ENCODE data around the gene GLE1. TPM values are rescaled to one million over a fixed set of nuclear protein-coding genes. Genes with fewer than 3 reads are reported as not detected.

Gene GLE1
- total and polyA plus RNA-seq, 10 donors: 14.3 to 31.2 (median 22.7) TPM

DNA sequence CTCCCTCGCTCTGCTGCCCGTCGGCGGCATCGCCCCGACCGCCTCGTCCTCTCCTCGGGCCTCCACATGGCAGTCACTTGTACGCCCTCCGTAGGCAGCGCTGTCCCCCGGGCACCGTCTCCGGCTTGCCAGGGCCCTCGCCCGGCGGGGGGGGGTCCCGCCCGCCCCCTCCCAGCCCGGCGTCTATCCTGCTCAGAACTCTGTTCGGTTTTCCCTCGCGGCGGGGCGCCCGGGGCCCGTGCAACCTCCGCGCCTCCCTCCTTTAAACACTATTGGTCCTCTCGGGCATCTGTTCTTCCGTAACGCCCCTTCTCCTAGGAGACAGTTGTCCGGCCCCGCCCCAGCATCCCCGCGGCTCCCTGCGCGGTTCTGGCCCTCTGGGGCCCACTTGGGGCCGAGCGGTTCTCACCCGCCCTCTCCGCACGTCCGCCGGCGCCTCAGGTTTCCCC lies 47.9 kb upstream of the GLE1 start:
- DNase-seq: peak; percentile 92
- H3K36me3 ChIP-seq: peaks cover 0 to 26% (median 21%) of the 10 kb centered on the region in 6 donors
- peaks cover 5 to 24% (median 17%) of the 10 kb centered on the region in 6 donors for H3K4me1 ChIP-seq
- no peaks in the 10 kb centered on the region for H3K27me3 ChIP-seq (replicated peaks in 1 of 7)
- TF ChIP-seq POLR2AphosphoS5 (IDR thresholded peaks at IDR 0.05) (peak in 2 of 3 donors; percentile 22 to 30), POLR2A (IDR thresholded peaks at IDR 0.05) (no peak)
- TF ChIP-seq, protein P1, sequence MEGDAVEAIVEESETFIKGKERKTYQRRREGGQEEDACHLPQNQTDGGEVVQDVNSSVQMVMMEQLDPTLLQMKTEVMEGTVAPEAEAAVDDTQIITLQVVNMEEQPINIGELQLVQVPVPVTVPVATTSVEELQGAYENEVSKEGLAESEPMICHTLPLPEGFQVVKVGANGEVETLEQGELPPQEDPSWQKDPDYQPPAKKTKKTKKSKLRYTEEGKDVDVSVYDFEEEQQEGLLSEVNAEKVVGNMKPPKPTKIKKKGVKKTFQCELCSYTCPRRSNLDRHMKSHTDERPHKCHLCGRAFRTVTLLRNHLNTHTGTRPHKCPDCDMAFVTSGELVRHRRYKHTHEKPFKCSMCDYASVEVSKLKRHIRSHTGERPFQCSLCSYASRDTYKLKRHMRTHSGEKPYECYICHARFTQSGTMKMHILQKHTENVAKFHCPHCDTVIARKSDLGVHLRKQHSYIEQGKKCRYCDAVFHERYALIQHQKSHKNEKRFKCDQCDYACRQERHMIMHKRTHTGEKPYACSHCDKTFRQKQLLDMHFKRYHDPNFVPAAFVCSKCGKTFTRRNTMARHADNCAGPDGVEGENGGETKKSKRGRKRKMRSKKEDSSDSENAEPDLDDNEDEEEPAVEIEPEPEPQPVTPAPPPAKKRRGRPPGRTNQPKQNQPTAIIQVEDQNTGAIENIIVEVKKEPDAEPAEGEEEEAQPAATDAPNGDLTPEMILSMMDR (IDR thresholded peaks at IDR 0.05 in 8 of 11, conservative IDR thresholded peaks at IDR 0.05 in 3 of 11): peak in 1 of 11 experiments; percentile 6
- peak overlapping the region; percentile 82 to 95 (median 93) for H3K27ac ChIP-seq
- H3K9me3 ChIP-seq: no peaks in the 10 kb centered on the region
- intact Hi-C loops (cut with DNase I; ENCODE audit: low total_unique reads): no loop called here
- peak overlapping the region; percentile 74 to 99 (median 92) for H3K4me3 ChIP-seq
- WGBS, 5 donors: 0 to 1% (median 0%) methylated on average over 29 to 48 of the region's 48 CpGs

DNA sequence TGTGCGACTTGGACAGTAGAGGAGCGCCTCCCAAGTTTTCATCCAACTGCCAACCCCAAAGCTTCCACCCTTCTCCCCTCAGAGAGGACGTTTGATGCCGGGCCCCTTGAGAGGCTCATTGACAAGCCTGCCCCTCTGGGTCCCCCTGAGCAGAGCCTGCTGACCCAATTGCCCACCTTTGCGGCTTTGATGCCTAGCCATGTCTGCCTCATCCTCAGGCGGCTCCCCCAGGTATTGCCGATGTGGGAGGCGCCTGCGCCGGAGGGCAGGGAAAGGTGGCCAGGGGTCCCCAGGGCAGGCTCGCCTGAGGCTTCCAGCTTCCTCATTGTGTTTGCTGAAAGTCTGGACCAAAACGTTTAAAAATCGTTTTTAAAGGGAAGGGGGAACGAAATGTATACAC lies 47.3 kb upstream of the GLE1 start:
- Histone ChIP-seq H3K9me3 (no peaks in the 10 kb centered on the region), H3K27ac (peak overlapping the region in 3 of 8 donors; percentile 94 to 95 (median 95)), H3K4me1 (peaks cover 5 to 24% (median 17%) of the 10 kb centered on the region in 6 donors), H3K36me3 (peaks cover 0 to 32% (median 26%) of the 10 kb centered on the region in 6 donors), H3K27me3 (replicated peaks in 1 of 7) (no peaks in the 10 kb centered on the region), H3K4me3 (peak overlapping the region in 7 of 8 donors; percentile 74 to 99 (median 93))
- TF ChIP-seq, protein P1 (IDR thresholded peaks at IDR 0.05 in 8 of 11, conservative IDR thresholded peaks at IDR 0.05 in 3 of 11): no peak
- TF ChIP-seq POLR2A (IDR thresholded peaks at IDR 0.05): no peak
- no peak for TF ChIP-seq POLR2AphosphoS5 (IDR thresholded peaks at IDR 0.05)
- DNase-seq: peak; percentile 76
- WGBS, 5 donors: 42 to 50% (median 45%) methylated on average over 14 of the region's 14 CpGs
- intact Hi-C loops (cut with DNase I; ENCODE audit: low total_unique reads): no loop called here

DNA sequence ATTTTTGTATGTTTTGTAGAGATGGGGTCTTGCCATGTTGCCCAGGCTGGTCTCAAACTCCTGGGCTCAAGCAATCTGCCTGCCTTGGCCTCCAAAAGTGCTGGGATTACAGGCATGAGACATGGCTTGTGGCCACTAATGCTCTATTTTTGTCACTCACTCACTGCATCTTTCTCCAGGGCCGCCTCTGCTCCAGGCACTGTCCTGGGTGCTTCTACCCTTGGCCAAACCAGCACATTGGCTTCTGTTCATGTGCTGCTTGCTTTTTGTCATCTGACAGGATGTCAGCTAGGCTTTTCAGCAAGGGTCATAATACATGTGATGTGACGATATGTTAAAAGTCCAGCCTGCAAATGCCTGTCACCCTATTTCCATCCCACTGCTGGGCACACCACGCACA lies 45.5 kb upstream of the GLE1 start:
- WGBS, 5 donors: 89 to 99% (median 97%) methylated on average over 3 of the region's 3 CpGs
- Histone ChIP-seq H3K9me3 (no peaks in the 10 kb centered on the region), H3K4me1 (peaks cover 5 to 24% (median 17%) of the 10 kb centered on the region in 6 donors), H3K27me3 (replicated peaks in 1 of 7) (no peaks in the 10 kb centered on the region), H3K4me3 (no peak overlapping the region), H3K27ac (no peak overlapping the region), H3K36me3 (peaks cover 0 to 50% (median 44%) of the 10 kb centered on the region in 6 donors)
- no peak for DNase-seq
- TF ChIP-seq, protein P1 (IDR thresholded peaks at IDR 0.05 in 8 of 11, conservative IDR thresholded peaks at IDR 0.05 in 3 of 11): no peak
- TF ChIP-seq POLR2AphosphoS5 (IDR thresholded peaks at IDR 0.05) (no peak), POLR2A (IDR thresholded peaks at IDR 0.05) (no peak)
- intact Hi-C loops (cut with DNase I; ENCODE audit: low total_unique reads): no loop called here

DNA sequence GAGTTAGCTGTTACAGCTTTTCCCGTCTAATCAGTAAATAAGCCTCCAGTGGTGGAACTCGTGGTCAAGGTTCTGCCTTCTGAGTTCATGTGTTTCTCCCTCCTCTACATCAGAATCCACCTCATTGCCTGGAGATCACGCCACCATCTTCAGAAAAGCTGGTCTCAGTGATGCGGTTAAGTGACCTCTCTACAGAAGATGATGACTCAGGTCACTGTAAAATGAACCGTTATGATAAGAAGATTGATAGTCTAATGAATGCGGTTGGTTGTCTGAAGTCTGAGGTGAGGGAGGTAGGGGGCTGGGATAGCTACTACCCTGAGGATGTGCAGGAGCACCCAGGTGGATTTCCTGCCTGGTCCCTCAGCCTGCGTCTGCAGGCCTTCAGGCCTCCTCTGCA lies 35.4 kb upstream of the GLE1 start:
- 90 to 94% (median 93%) methylated on average over 7 of the region's 7 CpGs for WGBS, 5 donors

More for the DNA sequence above, 35.4 kb upstream of the GLE1 start:
- Histone ChIP-seq H3K9me3 (no peaks in the 10 kb centered on the region), H3K27me3 (replicated peaks in 1 of 7) (no peaks in the 10 kb centered on the region), H3K4me3 (no peak overlapping the region), H3K36me3 (peaks cover 0 to 90% (median 45%) of the 10 kb centered on the region in 6 donors), H3K27ac (no peak overlapping the region), H3K4me1 (peaks cover 0 to 5% (median 0%) of the 10 kb centered on the region in 6 donors)
- intact Hi-C loops (cut with DNase I; ENCODE audit: low total_unique reads): no loop called here
- DNase-seq: no peak
- TF ChIP-seq POLR2A (IDR thresholded peaks at IDR 0.05) (no peak), POLR2AphosphoS5 (IDR thresholded peaks at IDR 0.05) (no peak)
- TF ChIP-seq, protein P1 (IDR thresholded peaks at IDR 0.05 in 8 of 11, conservative IDR thresholded peaks at IDR 0.05 in 3 of 11): no peak
